NCI-H1694 (cell line): ENCODE measurements around the gene CSGALNACT2.
"Not testable (repeated sequence)": the region's sequence is repeated elsewhere in the genome, so short reads cannot be mapped to it uniquely, and the experiment has no call there.

Experiments
- DNase-seq: peaks from one replicate; lab custom pipeline; 2025; lab: John Stamatoyannopoulos, UW

CSGALNACT2 gene

GRCh38 chr10:43138021-43138756 is at the start of gene CSGALNACT2:
Gene CSGALNACT2 (plus strand): TSS chr10:43138445. CDS start chr10:43155150, 16,705 bp downstream.
- DNase-seq: peak; percentile 25

- no peak for DNase-seq
These were observed 48.7 kb upstream of the CSGALNACT2 start for GRCh38 chr10:43089519-43089918.

- DNase-seq: no peak
These were observed 48.1 kb upstream of the CSGALNACT2 start for GRCh38 chr10:43090188-43090587.

- DNase-seq: no peak
These were observed 47.6 kb upstream of the CSGALNACT2 start for GRCh38 chr10:43090664-43091063.

GRCh38 chr10:43091846-43092245 is 46.4 kb upstream of the CSGALNACT2 start:
- DNase-seq: no peak

- no peak for DNase-seq
These were observed 44.7 kb upstream of the CSGALNACT2 start for GRCh38 chr10:43093423-43094076.

GRCh38 chr10:43094085-43094484 is 44.2 kb upstream of the CSGALNACT2 start:
- DNase-seq: no peak

- DNase-seq: not testable (repeated sequence)
These were observed 38.9 kb upstream of the CSGALNACT2 start for GRCh38 chr10:43099339-43099738.

GRCh38 chr10:43099928-43100327 is 38.3 kb upstream of the CSGALNACT2 start:
- no peak for DNase-seq

GRCh38 chr10:43100366-43100765 is 37.9 kb upstream of the CSGALNACT2 start:
- DNase-seq: no peak

- no peak for DNase-seq
These were observed 36.0 kb upstream of the CSGALNACT2 start for GRCh38 chr10:43102063-43102828.

GRCh38 chr10:43105102-43105955 is 32.9 kb upstream of the CSGALNACT2 start:
- peak; percentile 34 for DNase-seq

- no peak for DNase-seq
These were observed 32.4 kb upstream of the CSGALNACT2 start for GRCh38 chr10:43105956-43106229.

- DNase-seq: no peak
These were observed 31.8 kb upstream of the CSGALNACT2 start for GRCh38 chr10:43106256-43107091.

GRCh38 chr10:43108951-43109350 is 29.3 kb upstream of the CSGALNACT2 start:
- DNase-seq: no peak

- no peak for DNase-seq
These were observed 28.5 kb upstream of the CSGALNACT2 start for GRCh38 chr10:43109671-43110249.

GRCh38 chr10:43110338-43111071 is 27.7 kb upstream of the CSGALNACT2 start:
- DNase-seq: no peak

GRCh38 chr10:43111101-43111500 is 27.1 kb upstream of the CSGALNACT2 start:
- DNase-seq: no peak

GRCh38 chr10:43111921-43112607 is 26.2 kb upstream of the CSGALNACT2 start:
- no peak for DNase-seq

GRCh38 chr10:43112608-43112961 is 25.7 kb upstream of the CSGALNACT2 start:
- DNase-seq: no peak
